Ovary (tissue), 9 donors: ENCODE data around the gene E2F6. TPM values are rescaled to one million over a fixed set of nuclear protein-coding genes. Genes with fewer than 3 reads are reported as not detected.

Experiments
- DNase-seq, 5 donors: peaks; one replicate each; pipeline ENCODE4 v3.0.0-alpha.2; 2019 to 2020
- H3K27ac ChIP-seq, 2 donors: fragments of 200-600 bp; one replicate each; pipeline versions ENCODE4 v1.5.1 to v1.8.0; 2019 to 2022
- H3K27me3 ChIP-seq: fragments of 200-600 bp; one replicate; pipeline ENCODE4 v1.8.0; 2022
- H3K36me3 ChIP-seq: fragments of 200-600 bp; sonication (generic); one replicate; pipeline ENCODE4 v1.5.1; 2019
- H3K4me1 ChIP-seq: one replicate; pipeline ENCODE4 v1.8.1; 2013; ENCODE audit warnings: mild to moderate bottlenecking, moderate library complexity; ENCODE audit not compliant: insufficient read depth
- H3K4me3 ChIP-seq: fragments of 200-600 bp; sonication (generic); one replicate; pipeline ENCODE4 v1.5.1; 2017
- H3K9me3 ChIP-seq, 2 donors: fragments of 200-600 bp in 1 of 2; sonication (generic) in 1 of 2; one replicate each; pipeline versions ENCODE4 v1.5.1 to v1.8.1; 2013 to 2019; ENCODE audit warnings: mild to moderate bottlenecking in 1 of 2, moderate library complexity in 1 of 2
- EP300 ChIP-seq: sonication (generic); formaldehyde crosslinking; IDR thresholded peaks from one replicate; pipeline ENCODE4 v1.6.1; 2017; ENCODE audit warnings: antibody characterized with exemption
- POLR2A ChIP-seq: fragments of 450-650 bp; IDR thresholded peaks from one replicate; pipeline ENCODE4 v1.6.1; 2017; ENCODE audit warnings: antibody characterized with exemption, mild to moderate bottlenecking, moderate library complexity
- WGBS, 3 donors: extraction: QIAGEN DNeasy Blood & Tissue Kit in 1 of 3; methylation state at CpG; one replicate each; pipeline versions ENCODE4 v1.1.5 to v1.1.7; 2013 to 2017; 5-methylcytosine and 5-hydroxymethylcytosine counted together
- intact Hi-C, 4 donors: fragments of 100-400 bp; cut with DNase I; formaldehyde crosslinking; loops; one replicate each; pipeline versions ENCODE4 v1.11.0 to v1.15.1; 2022 to 2023
- polyA plus RNA-seq, 2 donors: library from polyadenylated mRNA; stranded (reverse); fragments of 200-250 nt in 1 of 2; fragments of 350-450 nt in 1 of 2; fragmentation: Illumina TruSeq in 1 of 2; extraction: RNeasy Lipid Tissue Mini Kit (QIAGEN cat#74804) in 1 of 2; gene quantifications; one replicate each; pipeline ENCODE4 v1.2.3, GENCODE V29; 2013 to 2014
- total RNA-seq, 7 donors: library from RNA; depleted of rRNA in 2 of 7; stranded (reverse); fragments of >200 nt in 2 of 7; fragmentation: NEBNext Ultra II Directional in 3 of 7; extraction: Animal tissue kit (Norgen Biotek cat#: 25700) in 3 of 7; gene quantifications; one replicate each; pipeline versions ENCODE4 v1.1.0 to v1.2.4, GENCODE V29; 2016 to 2023
- TF ChIP-seq, protein P1 (sequence below), 3 donors: fragments of 450-650 bp in 2 of 3; fragments of 200-600 bp in 1 of 3; IDR thresholded peaks; one replicate each; pipeline versions ENCODE4 v1.5.1 to v1.8.0; 2016 to 2022; ENCODE audit warnings: antibody characterized with exemption in 3 of 3, mild to moderate bottlenecking in 1 of 3
- donor health status: DM: no; HTN: no; CAD: no; lungs with moderate emphysema.
- donor health status: DM: no; HTN: no; CAD: no.
- donor health status: Bipolar disorder and iron deficiency.
- donor health status: DM: yes; HTN: yes; CAD: no.
- donor health status: DM: no; HTN: no; CAD: no.
- donor health status: DM: yes; HTN: yes; CAD: no.

The E2F6 gene
- total and polyA plus RNA-seq, 9 donors = 9.9 to 19.6 (median 14.9) TPM

DNA sequence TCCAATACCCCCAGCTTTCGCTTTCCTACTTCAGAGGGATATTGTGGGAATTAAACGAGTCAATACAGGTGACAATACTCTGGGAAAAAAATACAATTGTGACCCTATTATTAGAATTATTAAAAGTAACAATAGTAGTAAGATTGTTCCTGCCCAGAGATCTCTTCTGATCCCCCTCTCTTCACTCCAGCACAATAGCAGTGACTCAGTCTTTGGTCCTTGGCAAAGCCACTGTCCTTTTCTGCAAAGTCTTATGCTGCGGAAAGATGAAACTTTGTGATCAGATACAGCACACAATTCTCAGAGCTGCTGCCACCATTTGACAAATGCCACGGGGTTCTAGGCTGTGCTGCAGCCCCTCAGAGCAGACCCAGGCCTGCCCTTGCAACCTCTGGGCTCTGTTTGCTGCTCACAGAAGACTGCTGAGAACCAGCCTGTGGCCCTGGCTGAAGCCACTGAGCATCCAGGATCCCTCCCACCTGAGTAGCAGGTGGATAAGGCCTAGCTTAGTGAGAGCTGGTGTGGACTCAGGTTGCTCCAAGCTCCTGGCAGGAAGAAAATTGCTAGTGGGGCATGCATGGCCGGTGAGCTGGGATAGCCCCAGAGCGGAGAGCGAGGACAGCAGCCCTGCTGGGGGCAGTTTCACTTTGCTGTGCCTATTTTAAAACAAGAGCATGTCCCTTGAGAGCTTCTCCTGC, 61.4 kb downstream of the E2F6 start:
- no peak for DNase-seq
- 69 to 84% (median 73%) methylated on average over 7 of the region's 7 CpGs for WGBS, 3 donors
- Histone ChIP-seq H3K27me3 (no peaks in the 10 kb centered on the region), H3K4me1 (peaks cover 8% of the 10 kb centered on the region), H3K9me3 (no peaks in the 10 kb centered on the region), H3K27ac (no peak overlapping the region), H3K36me3 (no peaks in the 10 kb centered on the region), H3K4me3 (no peak overlapping the region)
- TF ChIP-seq, protein P1, sequence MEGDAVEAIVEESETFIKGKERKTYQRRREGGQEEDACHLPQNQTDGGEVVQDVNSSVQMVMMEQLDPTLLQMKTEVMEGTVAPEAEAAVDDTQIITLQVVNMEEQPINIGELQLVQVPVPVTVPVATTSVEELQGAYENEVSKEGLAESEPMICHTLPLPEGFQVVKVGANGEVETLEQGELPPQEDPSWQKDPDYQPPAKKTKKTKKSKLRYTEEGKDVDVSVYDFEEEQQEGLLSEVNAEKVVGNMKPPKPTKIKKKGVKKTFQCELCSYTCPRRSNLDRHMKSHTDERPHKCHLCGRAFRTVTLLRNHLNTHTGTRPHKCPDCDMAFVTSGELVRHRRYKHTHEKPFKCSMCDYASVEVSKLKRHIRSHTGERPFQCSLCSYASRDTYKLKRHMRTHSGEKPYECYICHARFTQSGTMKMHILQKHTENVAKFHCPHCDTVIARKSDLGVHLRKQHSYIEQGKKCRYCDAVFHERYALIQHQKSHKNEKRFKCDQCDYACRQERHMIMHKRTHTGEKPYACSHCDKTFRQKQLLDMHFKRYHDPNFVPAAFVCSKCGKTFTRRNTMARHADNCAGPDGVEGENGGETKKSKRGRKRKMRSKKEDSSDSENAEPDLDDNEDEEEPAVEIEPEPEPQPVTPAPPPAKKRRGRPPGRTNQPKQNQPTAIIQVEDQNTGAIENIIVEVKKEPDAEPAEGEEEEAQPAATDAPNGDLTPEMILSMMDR (IDR thresholded peaks at IDR 0.05) = no peak
- TF ChIP-seq POLR2A (no peak), EP300 (no peak)
- intact Hi-C loops = loop anchor here in 1 of 4 donors (5.0 kb wide), 1 partner anchor 62 kb away; the partner anchor contains the start of gene ROCK2

DNA sequence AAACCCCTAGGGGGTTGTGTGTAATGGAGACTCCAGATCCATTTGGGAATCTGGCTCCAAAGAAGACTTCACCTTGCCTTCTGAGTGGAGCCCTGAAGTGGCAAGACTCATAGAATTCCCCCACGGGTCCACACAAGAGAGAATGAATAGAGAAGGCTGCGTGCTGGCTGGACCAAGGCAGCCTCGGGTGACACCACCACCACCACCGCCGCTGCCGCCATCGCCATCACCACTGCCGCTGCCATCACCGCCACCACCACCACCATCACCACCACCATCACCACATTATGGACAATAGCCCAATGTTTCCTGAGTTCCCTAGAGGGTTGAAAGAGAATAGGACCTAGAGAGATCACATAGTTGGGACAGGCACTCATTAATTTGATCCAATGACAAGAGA, 63.5 kb downstream of the E2F6 start:
- no peak for DNase-seq
- peaks cover 6% of the 10 kb centered on the region for H3K4me1 ChIP-seq

DNA sequence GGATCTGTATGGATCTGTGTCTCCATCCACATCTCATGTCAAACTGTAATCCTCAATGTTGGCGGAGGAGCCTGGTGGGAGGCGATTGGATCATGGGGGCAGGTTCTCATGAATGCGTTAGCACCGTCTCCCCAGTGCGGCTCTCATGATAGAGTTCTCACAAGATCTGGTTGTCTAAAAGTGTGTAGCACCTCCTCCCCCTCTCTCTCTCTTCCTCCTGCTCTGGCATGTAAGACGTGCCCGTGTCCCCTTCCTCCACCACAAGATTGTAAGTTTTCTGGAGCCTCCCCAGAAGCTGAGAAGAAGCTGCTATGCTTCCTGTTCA, 66.6 kb downstream of the E2F6 start:
- DNase-seq = no peak
- intact Hi-C loops = no loop called here
- H3K9me3 ChIP-seq = no peaks in the 10 kb centered on the region
- H3K27ac ChIP-seq = no peak overlapping the region
- no peaks in the 10 kb centered on the region for H3K27me3 ChIP-seq
- WGBS, 3 donors = 84 to 87% (median 85%) methylated on average over 7 of the region's 7 CpGs
- TF ChIP-seq POLR2A (no peak), EP300 (no peak)
- TF ChIP-seq, protein P1 (IDR thresholded peaks at IDR 0.05) = no peak
- no peaks in the 10 kb centered on the region for H3K36me3 ChIP-seq
- H3K4me1 ChIP-seq = no peaks in the 10 kb centered on the region
- no peak overlapping the region for H3K4me3 ChIP-seq

More for the DNA sequence above, 63.5 kb downstream of the E2F6 start:
- no peak overlapping the region for H3K4me3 ChIP-seq
- no peak for TF ChIP-seq POLR2A
- TF ChIP-seq EP300 = no peak
- TF ChIP-seq, protein P1 (IDR thresholded peaks at IDR 0.05) = no peak
- H3K36me3 ChIP-seq = no peaks in the 10 kb centered on the region
- 95 to 96% (median 96%) methylated on average over 9 of the region's 9 CpGs for WGBS, 3 donors
- no peak overlapping the region for H3K27ac ChIP-seq
- H3K27me3 ChIP-seq = no peaks in the 10 kb centered on the region
- H3K9me3 ChIP-seq = no peaks in the 10 kb centered on the region
- intact Hi-C loops = no loop called here

- WGBS, 3 donors = 83 to 95% (median 84%) methylated on average over 15 to 16 of the region's 16 CpGs
Measured at GRCh38 chr2:11398750-11399437, 67.1 kb downstream of the E2F6 start.

More at GRCh38 chr2:11398750-11399437, 67.1 kb downstream of the E2F6 start:
- Histone ChIP-seq H3K27ac (no peak overlapping the region), H3K27me3 (no peaks in the 10 kb centered on the region), H3K4me1 (no peaks in the 10 kb centered on the region), H3K9me3 (no peaks in the 10 kb centered on the region), H3K36me3 (no peaks in the 10 kb centered on the region), H3K4me3 (no peak overlapping the region)
- intact Hi-C loops = no loop called here
- no peak for TF ChIP-seq EP300
- TF ChIP-seq POLR2A = no peak
- TF ChIP-seq, protein P1 (IDR thresholded peaks at IDR 0.05) = no peak
- DNase-seq = no peak
